Medulla oblongata (tissue), 1 donor: ENCODE data around the gene IL10RB.

Source experiments
- DNase-seq: peaks from one replicate; pipeline ENCODE4 v3.0.0-alpha.2; 2015; ENCODE audit errors: extremely low spot score

IL10RB gene

DNA sequence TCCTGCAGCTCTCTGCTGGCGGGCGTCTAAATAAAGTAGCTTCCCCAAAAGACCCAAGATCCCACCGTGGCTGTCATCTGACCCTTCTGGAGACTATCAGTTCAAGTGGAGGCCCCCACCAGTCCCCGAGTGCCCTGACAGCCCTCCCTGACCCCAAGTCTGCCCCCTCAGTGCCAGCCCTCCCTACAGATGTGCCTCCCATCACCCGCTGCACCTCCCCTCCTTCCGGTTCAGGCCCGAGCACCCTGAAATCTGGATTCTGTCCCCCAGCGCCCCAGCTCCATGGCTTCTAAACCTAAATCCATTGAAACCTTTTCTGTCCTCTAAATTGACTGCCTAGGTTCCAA is 595 bp downstream of the IL10RB start:
- peak; percentile 18 for DNase-seq

- no peak for DNase-seq
Observed at GRCh38 chr21:33267250-33267649, 1.1 kb downstream of the IL10RB start.

GRCh38 chr21:33268393-33268736 is 2.2 kb downstream of the IL10RB start:
- DNase-seq, result no peak

- DNase-seq, result no peak
Observed at GRCh38 chr21:33268737-33269441, 2.7 kb downstream of the IL10RB start.

- DNase-seq, result no peak
Observed at GRCh38 chr21:33270986-33271385, 4.8 kb downstream of the IL10RB start.

GRCh38 chr21:33273044-33273443 is 6.9 kb downstream of the IL10RB start:
- no peak for DNase-seq

- no peak for DNase-seq
Observed at GRCh38 chr21:33278721-33279120, 12.6 kb downstream of the IL10RB start.

GRCh38 chr21:33279330-33279820 is 13.2 kb downstream of the IL10RB start:
- no peak for DNase-seq

DNA sequence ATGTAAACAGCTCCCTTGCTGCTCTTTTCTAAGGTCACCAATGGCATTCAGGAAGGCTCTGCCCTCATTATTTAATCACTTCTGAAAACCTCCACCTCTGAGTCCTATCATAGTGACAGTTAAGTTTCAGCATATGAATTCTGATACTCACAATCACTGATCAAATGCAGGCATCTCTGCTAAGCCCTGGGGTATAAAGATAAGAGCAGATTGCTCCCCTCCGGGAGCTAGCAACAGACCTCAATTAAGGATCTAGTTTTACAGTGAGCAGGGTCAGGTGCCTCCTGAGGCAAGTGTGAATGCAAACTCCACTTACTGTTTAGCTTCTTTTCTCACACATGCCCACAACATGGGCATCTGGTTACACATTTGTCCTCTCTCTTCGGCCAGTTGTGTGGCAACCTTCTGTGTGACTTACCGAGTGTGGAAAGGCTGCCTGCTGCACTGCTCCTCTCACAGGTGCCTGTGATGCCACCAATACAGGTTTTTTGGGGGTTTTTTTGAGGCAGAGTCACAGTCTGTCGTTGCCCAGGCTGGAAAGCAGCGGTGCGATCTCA is 15.0 kb downstream of the IL10RB start:
- no peak for DNase-seq

GRCh38 chr21:33283203-33283602 is 17.0 kb downstream of the IL10RB start:
- no peak for DNase-seq

DNA sequence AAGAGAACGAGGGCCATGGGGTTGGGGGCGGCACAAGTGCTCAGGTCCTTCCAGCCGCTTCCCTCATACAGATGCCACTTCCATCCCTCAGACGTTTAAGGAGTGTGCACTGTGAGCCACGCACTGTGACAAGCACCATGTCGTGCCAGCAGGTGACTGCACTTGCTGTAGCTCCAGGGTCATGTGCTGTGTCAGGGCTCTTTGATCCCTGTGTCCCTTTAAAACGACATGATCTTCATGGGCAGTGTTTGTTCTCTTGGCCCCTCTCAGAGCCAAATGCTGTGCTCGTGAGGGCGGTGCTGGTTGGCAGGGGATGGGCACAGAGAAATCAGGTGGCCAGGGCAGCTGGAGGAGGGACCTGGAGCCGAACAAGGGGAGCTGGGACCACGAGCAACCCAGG is 19.9 kb downstream of the IL10RB start:
- DNase-seq, result no peak

GRCh38 chr21:33286600-33287456 is 20.7 kb downstream of the IL10RB start:
- no peak for DNase-seq

- no peak for DNase-seq
Observed at GRCh38 chr21:33289199-33289819, 23.1 kb downstream of the IL10RB start.

DNA sequence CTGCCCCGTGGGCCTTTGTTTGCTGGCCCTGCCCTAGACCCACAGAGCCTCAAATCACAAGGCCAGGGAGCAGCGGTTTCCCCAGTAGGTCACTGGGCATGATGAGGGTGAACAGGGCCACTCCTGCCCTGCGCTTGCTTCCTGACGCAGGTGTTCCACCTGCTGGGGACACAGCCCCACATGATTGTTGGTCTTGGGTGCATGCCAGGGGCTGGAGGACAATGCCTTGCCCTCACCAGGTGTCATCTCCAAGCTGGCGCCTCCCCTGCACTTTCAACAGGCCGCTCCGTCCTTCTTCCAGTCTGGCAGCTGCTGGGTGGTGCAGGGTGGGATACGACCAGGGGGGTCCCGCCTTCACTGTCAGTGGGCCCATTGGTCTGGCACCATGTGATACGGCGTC is 24.3 kb downstream of the IL10RB start:
- no peak for DNase-seq

GRCh38 chr21:33291686-33292085 is 25.5 kb downstream of the IL10RB start:
- DNase-seq, result no peak

DNA sequence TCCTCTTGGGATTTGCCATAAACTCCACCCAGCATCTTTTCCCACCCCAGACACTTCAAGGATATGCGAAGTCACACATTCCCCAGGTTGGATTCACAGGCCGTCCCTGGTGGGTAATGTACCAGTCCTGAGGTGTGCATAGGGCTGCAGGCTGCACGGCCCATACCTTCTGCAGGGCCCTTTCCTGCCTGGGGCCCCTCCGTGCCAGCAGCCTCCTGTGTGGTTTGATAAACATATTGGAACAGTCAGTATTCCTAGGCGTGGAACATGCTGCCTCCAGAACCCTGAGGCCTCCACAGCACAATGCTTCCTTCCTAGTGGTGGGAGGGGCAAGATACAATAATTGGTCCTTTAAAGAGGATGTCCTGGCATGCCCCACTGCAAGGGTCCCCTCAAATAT is 26.6 kb downstream of the IL10RB start:
- DNase-seq, result no peak

DNA sequence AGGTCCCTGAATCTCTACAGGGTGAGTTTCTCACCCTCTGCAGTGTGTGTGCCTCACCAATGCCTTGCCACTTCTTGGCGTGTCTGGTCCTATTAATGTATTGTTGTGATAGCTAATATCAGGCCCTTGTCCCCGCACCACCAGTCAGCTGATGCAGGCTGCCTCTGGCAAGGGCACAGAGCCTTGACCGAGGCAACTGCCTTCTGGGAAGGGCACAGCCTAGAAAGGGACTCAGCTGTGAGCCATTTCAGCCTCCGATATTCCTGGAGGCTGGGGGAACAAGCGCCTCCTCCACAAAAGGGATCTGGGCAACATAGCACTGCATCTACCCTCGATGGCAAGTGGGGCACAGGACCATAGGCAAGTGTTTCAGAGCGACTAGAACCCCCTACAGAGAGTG is 27.0 kb downstream of the IL10RB start:
- DNase-seq, result peak; percentile 18

GRCh38 chr21:33293811-33294216 is 27.6 kb downstream of the IL10RB start:
- no peak for DNase-seq

DNA sequence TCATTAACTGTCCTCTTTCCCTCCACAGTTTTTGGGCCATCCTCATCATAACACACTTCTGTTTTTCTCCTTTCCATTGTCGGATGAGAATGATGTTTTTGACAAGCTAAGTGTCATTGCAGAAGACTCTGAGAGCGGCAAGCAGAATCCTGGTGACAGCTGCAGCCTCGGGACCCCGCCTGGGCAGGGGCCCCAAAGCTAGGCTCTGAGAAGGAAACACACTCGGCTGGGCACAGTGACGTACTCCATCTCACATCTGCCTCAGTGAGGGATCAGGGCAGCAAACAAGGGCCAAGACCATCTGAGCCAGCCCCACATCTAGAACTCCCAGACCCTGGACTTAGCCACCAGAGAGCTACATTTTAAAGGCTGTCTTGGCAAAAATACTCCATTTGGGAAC is 30.0 kb downstream of the IL10RB start:
- no peak for DNase-seq

GRCh38 chr21:33299181-33299752 is 33.1 kb downstream of the IL10RB start:
- peak; percentile 14 for DNase-seq

- peak; percentile 85 for DNase-seq
Observed at GRCh38 chr21:33300701-33301631, 34.8 kb downstream of the IL10RB start.
